ENCODE measurements around the gene PDZRN4.

The PDZRN4 gene

GRCh38 chr12:41348198-41348597 lies 160.1 kb downstream of the PDZRN4 start:
- Mint-ChIP-seq H3K27ac (ENCODE audit: low read depth) (no peak overlapping the region), H3K9me3 (peaks cover 10% of the 10 kb centered on the region), H3K36me3 (ENCODE audit: insufficient read depth) (no peaks in the 10 kb centered on the region), H3K4me3 (no peak overlapping the region), H3K27me3 (no peaks in the 10 kb centered on the region), H3K4me1 (no peaks in the 10 kb centered on the region)
- DNase-seq (ENCODE audit: low spot score in 2 of 2) = no peak
- ATAC-seq (replicated peaks; ENCODE audit: extremely low read depth, poor library complexity, severe bottlenecking) = no peak

GRCh38 chr12:41356181-41356580 lies 168.1 kb downstream of the PDZRN4 start:
- Mint-ChIP-seq H3K4me3 (no peak overlapping the region), H3K27ac (ENCODE audit: low read depth) (no peak overlapping the region), H3K27me3 (no peaks in the 10 kb centered on the region), H3K9me3 (peaks cover 9% of the 10 kb centered on the region), H3K4me1 (no peaks in the 10 kb centered on the region), H3K36me3 (ENCODE audit: insufficient read depth) (no peaks in the 10 kb centered on the region)
- DNase-seq (ENCODE audit: low spot score in 2 of 2) (no peak), ATAC-seq (replicated peaks; ENCODE audit: extremely low read depth, poor library complexity, severe bottlenecking) (no peak)

GRCh38 chr12:41361738-41362137 lies 173.6 kb downstream of the PDZRN4 start:
- no peak overlapping the region for H3K4me3 Mint-ChIP-seq

GRCh38 chr12:41362510-41362909 lies 174.4 kb downstream of the PDZRN4 start:
- no peaks in the 10 kb centered on the region for H3K27me3 Mint-ChIP-seq
- no peak for ATAC-seq (replicated peaks; ENCODE audit: extremely low read depth, poor library complexity, severe bottlenecking)
- no peak for DNase-seq (ENCODE audit: low spot score in 2 of 2)
- no peak overlapping the region for H3K4me3 Mint-ChIP-seq
- no peaks in the 10 kb centered on the region for H3K36me3 Mint-ChIP-seq (ENCODE audit: insufficient read depth)
- no peaks in the 10 kb centered on the region for H3K9me3 Mint-ChIP-seq
- no peaks in the 10 kb centered on the region for H3K4me1 Mint-ChIP-seq
- H3K27ac Mint-ChIP-seq (ENCODE audit: low read depth) = no peak overlapping the region

More at GRCh38 chr12:41361738-41362137, 173.6 kb downstream of the PDZRN4 start:
- Mint-ChIP-seq H3K9me3 (peaks cover 6% of the 10 kb centered on the region), H3K36me3 (ENCODE audit: insufficient read depth) (no peaks in the 10 kb centered on the region), H3K4me1 (no peaks in the 10 kb centered on the region), H3K27me3 (no peaks in the 10 kb centered on the region), H3K27ac (ENCODE audit: low read depth) (no peak overlapping the region)
- no peak for DNase-seq (ENCODE audit: low spot score in 2 of 2)
- no peak for ATAC-seq (replicated peaks; ENCODE audit: extremely low read depth, poor library complexity, severe bottlenecking)

GRCh38 chr12:41362931-41363330 lies 174.8 kb downstream of the PDZRN4 start:
- DNase-seq (ENCODE audit: low spot score in 2 of 2) (no peak), ATAC-seq (replicated peaks; ENCODE audit: extremely low read depth, poor library complexity, severe bottlenecking) (no peak)
- no peak overlapping the region for H3K4me3 Mint-ChIP-seq
- H3K9me3 Mint-ChIP-seq = no peaks in the 10 kb centered on the region
- no peaks in the 10 kb centered on the region for H3K27me3 Mint-ChIP-seq
- no peaks in the 10 kb centered on the region for H3K36me3 Mint-ChIP-seq (ENCODE audit: insufficient read depth)
- no peaks in the 10 kb centered on the region for H3K4me1 Mint-ChIP-seq
- no peak overlapping the region for H3K27ac Mint-ChIP-seq (ENCODE audit: low read depth)

GRCh38 chr12:41364211-41364610 lies 176.1 kb downstream of the PDZRN4 start:
- no peak for ATAC-seq (replicated peaks; ENCODE audit: extremely low read depth, poor library complexity, severe bottlenecking)
- no peaks in the 10 kb centered on the region for H3K4me1 Mint-ChIP-seq
- no peaks in the 10 kb centered on the region for H3K36me3 Mint-ChIP-seq (ENCODE audit: insufficient read depth)
- H3K27ac Mint-ChIP-seq (ENCODE audit: low read depth) = no peak overlapping the region
- DNase-seq (ENCODE audit: low spot score in 2 of 2) = no peak
- H3K4me3 Mint-ChIP-seq = no peak overlapping the region
- H3K27me3 Mint-ChIP-seq = no peaks in the 10 kb centered on the region
- H3K9me3 Mint-ChIP-seq = peaks cover 5% of the 10 kb centered on the region

GRCh38 chr12:41365653-41366171 lies 177.6 kb downstream of the PDZRN4 start:
- Mint-ChIP-seq H3K27me3 (no peaks in the 10 kb centered on the region), H3K9me3 (peaks cover 11% of the 10 kb centered on the region), H3K4me3 (no peak overlapping the region), H3K27ac (ENCODE audit: low read depth) (no peak overlapping the region), H3K36me3 (ENCODE audit: insufficient read depth) (no peaks in the 10 kb centered on the region), H3K4me1 (no peaks in the 10 kb centered on the region)
- ATAC-seq (replicated peaks; ENCODE audit: extremely low read depth, poor library complexity, severe bottlenecking) = no peak
- no peak for DNase-seq (ENCODE audit: low spot score in 2 of 2)

GRCh38 chr12:41367726-41368405 lies 179.7 kb downstream of the PDZRN4 start:
- peaks cover 12% of the 10 kb centered on the region for H3K9me3 Mint-ChIP-seq
- no peaks in the 10 kb centered on the region for H3K27me3 Mint-ChIP-seq
- no peak overlapping the region for H3K4me3 Mint-ChIP-seq
- H3K27ac Mint-ChIP-seq (ENCODE audit: low read depth) = no peak overlapping the region
- ATAC-seq (replicated peaks; ENCODE audit: extremely low read depth, poor library complexity, severe bottlenecking) (no peak), DNase-seq (ENCODE audit: low spot score in 2 of 2) (no peak)
- no peaks in the 10 kb centered on the region for H3K4me1 Mint-ChIP-seq
- no peaks in the 10 kb centered on the region for H3K36me3 Mint-ChIP-seq (ENCODE audit: insufficient read depth)

- Mint-ChIP-seq H3K36me3 (ENCODE audit: insufficient read depth) (no peaks in the 10 kb centered on the region), H3K27me3 (no peaks in the 10 kb centered on the region), H3K4me3 (no peak overlapping the region), H3K27ac (ENCODE audit: low read depth) (no peak overlapping the region), H3K9me3 (peaks cover 21% of the 10 kb centered on the region), H3K4me1 (no peaks in the 10 kb centered on the region)
- no peak for ATAC-seq (replicated peaks; ENCODE audit: extremely low read depth, poor library complexity, severe bottlenecking)
- DNase-seq (ENCODE audit: low spot score in 2 of 2) = no peak
These were observed 192.8 kb downstream of the PDZRN4 start for GRCh38 chr12:41380878-41381277.

GRCh38 chr12:41402801-41403200 lies 214.7 kb downstream of the PDZRN4 start:
- no peak for DNase-seq (ENCODE audit: low spot score in 2 of 2)

GRCh38 chr12:41407232-41407799 lies 219.2 kb downstream of the PDZRN4 start:
- no peak overlapping the region for H3K4me3 Mint-ChIP-seq
- DNase-seq (ENCODE audit: low spot score in 2 of 2) = no peak
- no peak for ATAC-seq (replicated peaks; ENCODE audit: extremely low read depth, poor library complexity, severe bottlenecking)

More at GRCh38 chr12:41402801-41403200, 214.7 kb downstream of the PDZRN4 start:
- no peaks in the 10 kb centered on the region for H3K27me3 Mint-ChIP-seq
- no peaks in the 10 kb centered on the region for H3K4me1 Mint-ChIP-seq
- no peak for ATAC-seq (replicated peaks; ENCODE audit: extremely low read depth, poor library complexity, severe bottlenecking)
- H3K9me3 Mint-ChIP-seq = peaks cover 4% of the 10 kb centered on the region
- H3K27ac Mint-ChIP-seq (ENCODE audit: low read depth) = no peak overlapping the region
- H3K36me3 Mint-ChIP-seq (ENCODE audit: insufficient read depth) = no peaks in the 10 kb centered on the region
- H3K4me3 Mint-ChIP-seq = no peak overlapping the region

GRCh38 chr12:41409628-41410027 lies 221.5 kb downstream of the PDZRN4 start:
- DNase-seq (ENCODE audit: low spot score in 2 of 2) (no peak), ATAC-seq (replicated peaks; ENCODE audit: extremely low read depth, poor library complexity, severe bottlenecking) (no peak)
- no peaks in the 10 kb centered on the region for H3K36me3 Mint-ChIP-seq (ENCODE audit: insufficient read depth)
- H3K27me3 Mint-ChIP-seq = no peaks in the 10 kb centered on the region
- no peaks in the 10 kb centered on the region for H3K4me1 Mint-ChIP-seq
- H3K27ac Mint-ChIP-seq (ENCODE audit: low read depth) = no peak overlapping the region
- no peak overlapping the region for H3K4me3 Mint-ChIP-seq
- peaks cover 5% of the 10 kb centered on the region for H3K9me3 Mint-ChIP-seq

More at GRCh38 chr12:41407232-41407799, 219.2 kb downstream of the PDZRN4 start:
- H3K27me3 Mint-ChIP-seq = no peaks in the 10 kb centered on the region
- no peak overlapping the region for H3K27ac Mint-ChIP-seq (ENCODE audit: low read depth)
- peaks cover 9% of the 10 kb centered on the region for H3K9me3 Mint-ChIP-seq
- no peaks in the 10 kb centered on the region for H3K4me1 Mint-ChIP-seq
- H3K36me3 Mint-ChIP-seq (ENCODE audit: insufficient read depth) = no peaks in the 10 kb centered on the region

- Mint-ChIP-seq H3K27ac (ENCODE audit: low read depth) (no peak overlapping the region), H3K9me3 (no peaks in the 10 kb centered on the region), H3K27me3 (no peaks in the 10 kb centered on the region)
These were observed 230.5 kb downstream of the PDZRN4 start for GRCh38 chr12:41418586-41418985.

More at GRCh38 chr12:41418586-41418985, 230.5 kb downstream of the PDZRN4 start:
- DNase-seq (ENCODE audit: low spot score in 2 of 2) = no peak
- ATAC-seq (replicated peaks; ENCODE audit: extremely low read depth, poor library complexity, severe bottlenecking) = no peak
- Mint-ChIP-seq H3K36me3 (ENCODE audit: insufficient read depth) (no peaks in the 10 kb centered on the region), H3K4me3 (no peak overlapping the region), H3K4me1 (no peaks in the 10 kb centered on the region)

All from central memory CD8-positive, alpha-beta T cell (primary cell).